WI38 (cell line): Measurements from ENCODE around the gene STARD3NL.
"Not testable (repeated sequence)": the region's sequence is repeated elsewhere in the genome, so short reads cannot be mapped to it uniquely, and the experiment has no call there.

ENCODE experiments used
- H3K4me3 ChIP-seq: 2 replicates; pipeline ENCODE4 v1.5.1; 2011; ENCODE audit warnings: low read depth, mild to moderate bottlenecking, control low read depth, low read length
- TF ChIP-seq, protein P1 (sequence below): IDR thresholded peaks from 2 replicates; pipeline ENCODE4 v1.5.1; 2012; ENCODE audit warnings: low read depth, mild to moderate bottlenecking, control low read depth, low read length

Gene STARD3NL

DNA sequence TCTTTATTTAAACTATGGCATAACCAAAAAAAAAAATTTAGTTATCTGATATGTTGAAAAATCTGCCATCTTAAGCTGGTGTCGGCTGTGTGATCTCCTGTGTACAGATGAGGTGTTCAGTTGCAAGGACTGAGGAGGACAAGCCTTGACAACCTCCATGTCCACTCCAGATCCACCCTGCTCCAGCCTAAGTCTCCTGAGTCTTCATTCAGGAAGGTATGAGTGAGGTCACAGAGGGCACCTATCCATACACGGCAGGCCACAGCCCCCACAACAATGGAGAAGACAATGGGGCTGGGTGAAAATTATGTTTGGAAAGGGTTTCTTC lies 79.3 kb downstream of the STARD3NL start:
- H3K4me3 ChIP-seq = no peak overlapping the region
- TF ChIP-seq, protein P1, sequence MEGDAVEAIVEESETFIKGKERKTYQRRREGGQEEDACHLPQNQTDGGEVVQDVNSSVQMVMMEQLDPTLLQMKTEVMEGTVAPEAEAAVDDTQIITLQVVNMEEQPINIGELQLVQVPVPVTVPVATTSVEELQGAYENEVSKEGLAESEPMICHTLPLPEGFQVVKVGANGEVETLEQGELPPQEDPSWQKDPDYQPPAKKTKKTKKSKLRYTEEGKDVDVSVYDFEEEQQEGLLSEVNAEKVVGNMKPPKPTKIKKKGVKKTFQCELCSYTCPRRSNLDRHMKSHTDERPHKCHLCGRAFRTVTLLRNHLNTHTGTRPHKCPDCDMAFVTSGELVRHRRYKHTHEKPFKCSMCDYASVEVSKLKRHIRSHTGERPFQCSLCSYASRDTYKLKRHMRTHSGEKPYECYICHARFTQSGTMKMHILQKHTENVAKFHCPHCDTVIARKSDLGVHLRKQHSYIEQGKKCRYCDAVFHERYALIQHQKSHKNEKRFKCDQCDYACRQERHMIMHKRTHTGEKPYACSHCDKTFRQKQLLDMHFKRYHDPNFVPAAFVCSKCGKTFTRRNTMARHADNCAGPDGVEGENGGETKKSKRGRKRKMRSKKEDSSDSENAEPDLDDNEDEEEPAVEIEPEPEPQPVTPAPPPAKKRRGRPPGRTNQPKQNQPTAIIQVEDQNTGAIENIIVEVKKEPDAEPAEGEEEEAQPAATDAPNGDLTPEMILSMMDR = no peak

DNA sequence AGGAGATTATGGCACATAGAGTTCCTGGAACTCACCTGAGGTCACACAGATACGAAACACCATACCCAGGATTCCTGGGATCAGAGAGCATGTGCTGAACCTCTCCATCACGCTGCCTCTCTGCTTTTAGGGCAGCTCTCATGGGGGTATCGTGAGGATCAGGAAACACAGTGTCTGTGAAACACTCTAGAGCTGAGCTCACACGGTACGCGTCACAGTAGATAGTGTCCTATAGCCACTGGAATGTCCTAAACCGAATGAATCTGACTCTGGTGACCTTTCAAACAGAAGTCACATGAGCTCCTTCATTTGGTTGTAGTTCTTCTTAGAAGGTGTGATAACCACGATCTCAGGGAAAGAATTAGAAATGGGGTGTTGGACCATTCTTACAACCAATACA lies 81.1 kb downstream of the STARD3NL start:
- not testable (repeated sequence) for H3K4me3 ChIP-seq

DNA sequence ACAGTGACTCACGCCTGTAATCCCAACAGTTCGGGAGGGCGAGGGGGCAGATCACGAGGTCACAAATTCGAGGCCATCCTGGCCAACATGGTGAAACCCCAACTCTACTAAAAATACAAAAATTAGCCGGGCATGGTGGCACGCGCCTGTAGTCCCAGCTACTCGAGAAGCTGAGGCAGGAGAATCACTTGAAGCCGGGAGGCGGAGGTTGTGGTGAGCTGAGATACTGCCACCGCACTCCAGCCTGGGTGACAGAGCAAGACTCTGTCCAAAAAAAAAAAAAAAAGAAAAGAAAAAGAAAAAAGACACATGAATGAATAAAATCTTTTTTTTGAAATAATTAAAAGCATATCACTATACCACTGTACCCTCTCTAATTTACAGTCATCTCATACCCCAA lies 83.6 kb downstream of the STARD3NL start:
- H3K4me3 ChIP-seq = not testable (repeated sequence)

DNA sequence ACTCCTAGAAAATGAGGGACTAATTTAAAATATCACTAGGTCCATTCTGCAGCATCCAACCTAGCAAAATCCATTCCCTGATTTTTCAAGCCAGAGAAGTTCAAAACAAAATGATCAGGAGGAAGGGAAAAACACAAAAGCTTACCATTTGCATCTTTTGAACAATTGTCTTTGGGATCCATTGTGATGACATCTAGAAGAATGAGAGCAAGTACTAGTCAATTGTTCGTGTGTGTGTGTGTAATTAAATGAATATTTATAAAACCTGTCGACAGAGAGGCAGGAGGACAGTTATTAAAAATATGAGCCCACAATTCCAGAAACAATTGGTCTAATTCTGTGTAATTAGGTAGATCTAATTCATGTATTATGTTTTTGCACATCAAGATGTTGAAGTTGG lies 84.0 kb downstream of the STARD3NL start:
- H3K4me3 ChIP-seq = not testable (repeated sequence)

DNA sequence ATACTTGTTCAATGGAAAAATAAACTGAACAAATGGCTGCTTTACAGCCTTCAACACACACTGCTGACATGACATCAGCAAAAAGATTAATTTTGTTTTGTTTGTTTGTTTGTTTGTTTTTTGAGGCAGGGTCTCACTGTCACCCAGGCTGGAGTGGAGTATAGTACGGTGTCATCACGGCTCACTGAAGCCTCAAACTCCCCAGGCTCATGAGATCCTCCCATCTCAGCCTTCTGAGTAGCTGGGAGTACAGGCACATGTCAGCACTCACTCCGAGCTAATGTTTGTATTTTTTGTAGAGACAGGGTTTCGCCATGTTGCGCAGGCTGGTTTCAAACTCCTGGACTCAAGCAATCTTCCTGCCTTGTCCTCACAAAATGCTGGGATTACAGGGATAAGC lies 84.5 kb downstream of the STARD3NL start:
- no peak overlapping the region for H3K4me3 ChIP-seq
- TF ChIP-seq, protein P1 = no peak

DNA sequence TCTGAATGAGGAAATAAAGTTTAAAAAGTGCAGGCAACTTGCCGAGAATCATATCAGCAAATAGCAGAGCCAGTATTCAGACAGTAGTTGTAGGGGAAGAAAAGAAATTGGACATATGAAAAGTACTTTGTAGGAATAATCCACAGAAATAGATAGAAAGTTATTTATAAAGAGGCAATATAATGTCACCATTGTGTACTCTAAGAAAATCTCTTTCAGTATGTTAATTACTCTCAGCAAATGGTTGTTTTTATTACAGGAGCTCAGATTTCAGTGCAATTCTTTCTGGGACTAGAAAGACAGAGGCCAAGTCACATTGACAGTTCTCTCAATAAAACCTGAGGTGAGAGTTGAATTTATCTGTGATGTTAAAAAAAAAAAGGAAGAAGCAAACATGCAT lies 85.2 kb downstream of the STARD3NL start:
- H3K4me3 ChIP-seq = not testable (repeated sequence)

DNA sequence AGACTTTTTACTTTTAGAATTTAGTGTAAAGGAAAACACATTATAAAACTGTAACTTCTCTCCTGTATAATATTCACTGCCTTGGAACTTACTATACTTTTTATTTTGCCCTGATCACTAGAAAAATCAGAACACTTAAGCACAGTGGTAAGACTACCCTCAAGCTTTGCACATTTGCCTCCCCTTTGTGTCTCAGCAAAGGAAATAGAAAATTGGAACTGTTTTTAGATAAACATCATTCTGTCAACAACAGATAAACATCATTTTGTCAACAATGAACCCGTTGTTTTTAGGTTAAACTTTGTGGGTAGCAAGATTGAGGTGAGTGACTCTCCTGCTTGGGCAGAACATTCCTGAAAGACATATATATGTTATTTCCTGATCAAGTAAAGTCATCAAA lies 86.6 kb downstream of the STARD3NL start:
- H3K4me3 ChIP-seq = not testable (repeated sequence)

DNA sequence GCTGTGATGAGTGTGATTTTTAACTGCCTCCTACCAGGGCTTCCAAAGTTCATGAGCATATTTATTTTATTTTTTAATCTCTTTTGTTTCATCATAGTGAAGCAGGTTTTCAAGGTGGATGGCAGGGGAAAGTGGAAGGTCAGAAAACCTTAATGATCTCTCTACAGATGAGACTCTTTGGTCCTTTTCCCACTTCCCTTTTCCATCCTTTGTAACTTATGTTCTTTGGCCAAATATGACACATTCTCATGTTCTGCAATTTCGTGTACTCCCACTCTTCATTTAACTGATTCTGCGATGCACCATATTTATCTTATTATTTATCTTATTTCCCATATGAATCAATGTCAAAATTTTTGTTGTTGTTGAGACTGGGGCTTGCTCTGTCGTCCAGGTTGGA lies 87.9 kb downstream of the STARD3NL start:
- H3K4me3 ChIP-seq = not testable (repeated sequence)

DNA sequence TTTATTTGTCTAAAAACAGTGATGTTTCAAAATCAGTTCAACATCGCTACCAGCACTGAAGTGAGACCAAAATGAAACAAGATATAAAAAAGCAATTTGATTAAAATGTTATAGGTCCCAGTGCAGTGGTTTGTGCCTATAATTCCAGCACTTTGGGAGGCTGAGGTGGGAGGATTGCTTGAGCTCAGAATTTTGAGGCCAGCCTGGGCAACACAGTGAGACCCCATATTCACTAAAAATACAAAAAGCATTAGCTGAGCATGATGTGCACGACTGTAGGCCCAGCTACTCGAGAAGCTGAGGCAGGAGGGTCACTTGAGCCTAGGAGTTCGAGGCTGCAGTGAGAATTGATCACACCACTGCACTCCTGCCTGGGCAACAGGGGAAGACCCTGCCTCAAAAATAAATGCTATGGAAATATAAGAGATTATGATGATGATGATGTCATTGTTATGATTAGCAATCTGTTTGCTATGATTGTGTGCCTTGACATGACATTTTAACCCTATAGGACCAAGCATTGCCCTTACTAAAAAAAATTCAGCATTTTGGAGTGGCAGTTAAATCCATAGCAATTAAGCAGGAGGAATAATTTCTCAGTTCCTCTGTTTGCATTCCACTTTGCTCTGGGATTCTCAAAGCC lies 91.8 kb downstream of the STARD3NL start:
- H3K4me3 ChIP-seq = not testable (repeated sequence)

DNA sequence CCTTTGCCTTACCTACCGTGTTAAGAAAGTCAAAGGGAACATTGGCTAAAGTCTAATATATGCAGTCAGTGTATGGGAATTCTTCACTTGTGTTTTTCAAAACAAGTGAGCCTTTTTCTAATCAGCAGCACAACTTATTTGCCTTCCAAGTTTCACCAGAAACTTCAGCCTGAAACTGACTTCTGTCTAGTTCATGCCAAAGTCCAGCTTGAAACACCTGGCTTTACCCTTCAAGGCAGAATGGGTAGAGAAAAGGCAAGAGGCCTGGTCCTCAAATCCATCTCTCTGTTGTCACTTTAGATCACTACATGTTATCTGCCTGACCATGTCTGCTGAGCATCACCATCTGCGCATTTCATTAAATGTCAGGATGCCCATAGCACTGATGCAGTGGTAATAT lies 92.4 kb downstream of the STARD3NL start:
- H3K4me3 ChIP-seq = not testable (repeated sequence)

DNA sequence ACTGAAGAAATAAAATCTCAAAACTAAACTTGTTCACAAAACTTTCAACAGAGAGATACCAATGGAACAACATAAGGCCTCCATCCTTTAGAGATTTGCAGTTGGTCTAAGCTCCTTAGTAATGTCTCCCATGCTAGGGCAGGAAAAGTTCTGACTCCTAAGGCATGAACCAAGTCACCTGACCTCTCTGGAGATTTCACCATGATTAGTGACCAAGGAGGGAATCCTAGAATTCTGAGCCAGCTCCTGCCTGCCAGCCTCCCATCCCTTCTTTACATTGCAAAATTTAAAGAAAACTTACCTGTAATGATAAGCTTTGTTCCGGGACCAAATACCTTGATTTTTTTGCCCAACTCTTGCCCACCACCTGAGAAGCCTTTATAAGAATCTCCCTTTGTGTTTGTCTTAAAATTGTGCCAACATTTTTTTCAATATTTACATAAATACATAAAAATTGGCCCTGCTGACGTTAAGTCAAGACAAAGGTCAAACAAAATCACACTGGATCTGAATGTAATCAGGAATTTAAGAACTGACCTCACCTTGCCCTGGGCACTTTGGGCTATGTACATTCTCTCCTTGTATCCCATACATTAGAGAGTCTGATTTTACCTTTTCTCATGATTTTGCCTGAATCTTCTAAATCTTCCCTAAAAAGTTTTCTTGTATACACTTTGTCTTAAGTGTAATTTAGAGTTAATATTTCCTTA lies 95.4 kb downstream of the STARD3NL start, which contains the start of gene TARP:
Gene TARP, minus strand, starts transcription at position 351 of the 710 bp plus-strand sequence.
- no peak within 1 kb of the TSS for H3K4me3 ChIP-seq
- TF ChIP-seq, protein P1 = no peak

DNA sequence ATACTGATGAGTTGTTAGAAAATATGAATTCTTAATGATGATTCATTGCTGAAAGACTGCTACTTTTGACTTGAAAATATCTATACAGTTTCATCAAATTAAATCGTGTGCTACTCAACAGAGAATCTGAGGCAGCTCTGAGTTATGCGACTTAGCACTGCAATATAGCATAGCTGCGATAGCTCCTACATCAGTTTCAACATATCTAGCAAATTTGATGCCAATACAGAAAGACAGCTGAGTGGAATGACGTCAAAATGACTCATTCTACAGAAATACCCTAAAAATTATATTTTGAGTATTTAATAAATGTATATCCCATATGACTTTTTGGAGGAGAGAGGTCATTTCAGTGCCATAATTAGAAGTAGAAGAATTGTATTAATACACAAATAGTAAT lies 96.4 kb downstream of the STARD3NL start:
- TF ChIP-seq, protein P1 = no peak
- no peak overlapping the region for H3K4me3 ChIP-seq
